ENCODE measurements around the gene RPS6KA2.

The RPS6KA2 gene

DNA sequence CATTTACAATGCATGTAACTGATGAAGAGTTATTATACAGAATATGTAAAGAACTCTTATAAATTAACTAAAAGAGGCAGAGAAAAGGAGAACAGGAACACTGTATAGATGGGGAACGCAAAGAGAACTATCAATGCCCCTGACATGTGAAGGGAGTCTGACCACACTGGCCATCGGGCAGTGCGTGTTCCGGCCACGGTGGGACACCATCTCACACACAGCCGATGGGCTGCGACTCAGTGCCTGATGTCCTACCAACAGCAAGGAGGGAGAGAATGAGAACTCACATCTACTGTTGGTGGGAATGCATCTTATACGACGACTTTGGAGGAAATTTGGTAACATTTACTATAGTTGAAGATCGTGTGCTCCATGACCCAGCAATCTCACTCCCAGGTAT, 25.1 kb downstream of the RPS6KA2 start:
- DNase-seq (ENCODE audit: low read depth, low spot score): no peak

DNA sequence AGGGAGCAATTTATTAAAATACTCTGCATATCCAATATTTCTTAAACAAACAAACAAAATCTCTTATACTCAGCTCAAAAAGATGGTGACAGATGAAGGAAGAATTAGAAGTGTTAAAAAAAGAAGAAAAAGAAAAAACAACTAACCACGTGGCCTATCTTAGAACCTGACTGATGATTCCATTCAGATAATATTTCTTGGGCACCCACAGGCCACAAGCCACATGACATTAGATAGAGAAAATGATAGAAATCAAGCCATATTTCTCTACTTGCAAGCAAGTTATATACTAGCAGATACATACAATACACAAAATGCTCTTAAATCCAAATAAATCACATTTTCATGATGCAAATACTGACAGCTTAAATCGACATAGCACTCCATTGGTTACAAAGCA, 26.1 kb downstream of the RPS6KA2 start:
- Histone ChIP-seq H3K4me3 (no peak overlapping the region), H3K27ac (no peak overlapping the region), H3K9ac (ENCODE audit: insufficient read length) (no peak overlapping the region), H3K36me3 (ENCODE audit: insufficient read depth, low read length) (no peaks in the 10 kb centered on the region), H3K9me3 (ENCODE audit: low read depth, low read length) (no peaks in the 10 kb centered on the region)
- DNase-seq (ENCODE audit: low read depth, low spot score): no peak
- TF ChIP-seq EZH2 (IDR thresholded peaks at IDR 0.05) (no peak), POLR2AphosphoS5 (IDR thresholded peaks at IDR 0.05; ENCODE audit: borderline replicate concordance, low read depth, low read length) (no peak), FOXP2 (optimal IDR thresholded peaks at IDR 0.05; ENCODE audit: control extremely low read depth, extremely low read length, insufficient read depth) (no peak)

More for the DNA sequence above, 25.1 kb downstream of the RPS6KA2 start:
- H3K4me3 ChIP-seq: no peak overlapping the region
- no peak overlapping the region for H3K9ac ChIP-seq (ENCODE audit: insufficient read length)
- no peaks in the 10 kb centered on the region for H3K36me3 ChIP-seq (ENCODE audit: insufficient read depth, low read length)
- no peak overlapping the region for H3K27ac ChIP-seq
- TF ChIP-seq FOXP2 (optimal IDR thresholded peaks at IDR 0.05; ENCODE audit: control extremely low read depth, extremely low read length, insufficient read depth) (no peak), POLR2AphosphoS5 (IDR thresholded peaks at IDR 0.05; ENCODE audit: borderline replicate concordance, low read depth, low read length) (no peak), EZH2 (IDR thresholded peaks at IDR 0.05) (no peak)
- no peaks in the 10 kb centered on the region for H3K9me3 ChIP-seq (ENCODE audit: low read depth, low read length)

DNA sequence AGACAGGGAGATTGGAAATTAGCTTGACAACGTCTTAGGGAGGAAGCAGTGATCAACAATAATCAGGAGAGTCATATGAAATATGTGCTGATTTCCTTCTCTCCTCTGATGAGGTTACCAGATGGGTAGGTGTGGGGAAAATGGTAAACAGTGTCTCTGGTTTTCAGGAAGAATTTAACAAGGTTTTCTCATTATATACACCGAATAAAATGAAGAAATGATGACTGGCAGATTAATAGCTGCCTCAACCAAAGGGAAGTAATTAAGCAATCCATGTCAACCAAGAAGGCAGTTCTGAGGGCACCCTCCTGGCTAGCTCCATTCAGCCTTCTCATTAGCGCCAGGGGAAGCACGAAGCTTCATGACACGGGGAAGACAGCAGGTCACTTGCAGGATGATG, 27.8 kb downstream of the RPS6KA2 start:
- H3K27ac ChIP-seq: no peak overlapping the region
- H3K4me3 ChIP-seq: no peak overlapping the region
- TF ChIP-seq EZH2 (IDR thresholded peaks at IDR 0.05) (no peak), POLR2AphosphoS5 (IDR thresholded peaks at IDR 0.05; ENCODE audit: borderline replicate concordance, low read depth, low read length) (no peak), FOXP2 (optimal IDR thresholded peaks at IDR 0.05; ENCODE audit: control extremely low read depth, extremely low read length, insufficient read depth) (no peak)
- DNase-seq (ENCODE audit: low read depth, low spot score): no peak
- no peaks in the 10 kb centered on the region for H3K9me3 ChIP-seq (ENCODE audit: low read depth, low read length)
- no peak overlapping the region for H3K9ac ChIP-seq (ENCODE audit: insufficient read length)
- H3K36me3 ChIP-seq (ENCODE audit: insufficient read depth, low read length): no peaks in the 10 kb centered on the region

DNA sequence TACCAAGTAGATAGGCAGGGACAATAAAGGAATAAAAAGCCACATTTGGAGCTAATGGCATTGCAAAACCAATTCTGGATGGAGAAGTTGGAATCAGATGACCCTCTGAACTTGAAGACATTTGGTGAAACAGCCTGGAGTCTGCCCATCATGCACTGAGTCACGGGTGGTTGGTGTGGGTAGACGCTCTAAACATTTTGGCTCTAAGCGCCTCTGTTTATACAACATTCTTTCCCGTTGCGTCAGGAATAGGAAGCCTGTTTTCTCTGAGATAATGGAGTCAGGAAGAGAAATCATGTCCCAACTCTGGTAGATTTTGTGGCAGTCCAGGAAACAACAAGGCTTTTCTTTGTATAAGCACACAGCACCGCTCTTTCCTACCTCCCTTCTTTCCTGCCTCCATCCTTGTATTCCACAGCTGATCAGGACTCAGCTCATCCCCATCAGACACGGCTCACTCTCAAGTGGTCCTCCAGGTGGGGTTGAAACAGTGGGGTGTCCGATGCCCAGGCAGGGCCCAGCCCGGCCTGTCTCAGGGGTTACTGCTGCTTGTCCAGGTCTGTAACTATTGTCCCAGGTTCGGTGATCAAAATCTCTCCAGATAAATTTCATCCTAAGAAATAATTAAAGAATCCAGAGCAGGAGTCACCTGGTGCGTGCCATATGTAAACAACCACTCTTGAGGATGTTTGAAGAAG, 28.5 kb downstream of the RPS6KA2 start:
- no peak for TF ChIP-seq EZH2 (IDR thresholded peaks at IDR 0.05)
- TF ChIP-seq POLR2AphosphoS5 (IDR thresholded peaks at IDR 0.05; ENCODE audit: borderline replicate concordance, low read depth, low read length): no peak
- TF ChIP-seq FOXP2 (optimal IDR thresholded peaks at IDR 0.05; ENCODE audit: control extremely low read depth, extremely low read length, insufficient read depth): no peak
- no peak overlapping the region for H3K4me3 ChIP-seq
- no peak for DNase-seq (ENCODE audit: low read depth, low spot score)
- H3K9ac ChIP-seq (ENCODE audit: insufficient read length): no peak overlapping the region
- H3K27ac ChIP-seq: no peak overlapping the region
- no peaks in the 10 kb centered on the region for H3K9me3 ChIP-seq (ENCODE audit: low read depth, low read length)
- no peaks in the 10 kb centered on the region for H3K36me3 ChIP-seq (ENCODE audit: insufficient read depth, low read length)

DNA sequence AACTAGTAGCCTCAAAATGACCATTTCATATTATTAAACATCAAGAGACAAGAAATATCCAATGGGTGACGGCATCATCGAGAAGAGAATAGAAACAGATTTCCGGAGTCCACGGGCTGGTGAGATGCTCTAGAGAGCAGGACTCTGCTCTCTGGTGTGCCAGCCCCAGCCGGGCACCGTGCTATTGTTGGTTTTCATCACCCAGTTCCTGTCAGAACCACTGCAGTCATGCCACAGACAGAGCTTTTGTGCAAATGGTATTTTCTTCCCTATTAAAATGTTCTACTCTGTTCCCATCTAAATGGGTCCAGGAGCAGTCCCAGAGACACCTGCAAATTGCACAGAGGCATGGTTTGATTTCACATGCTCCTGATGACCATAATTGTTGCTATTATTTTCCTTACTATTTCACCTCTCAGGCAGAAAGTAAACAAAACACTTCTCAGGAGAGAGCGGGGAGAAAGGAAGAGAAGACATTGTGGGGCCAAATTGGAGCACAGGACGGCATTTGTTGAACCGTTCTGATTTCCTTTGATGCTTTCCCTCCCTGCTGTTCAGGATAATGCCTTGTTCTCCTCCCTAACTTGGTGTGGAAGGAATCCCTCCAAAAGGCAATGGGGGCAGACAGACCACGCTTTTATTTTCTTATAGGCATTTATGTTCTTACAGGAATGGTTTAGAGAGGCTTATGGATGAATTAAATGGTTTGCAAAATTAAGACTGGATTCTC, 29.2 kb downstream of the RPS6KA2 start:
- H3K4me3 ChIP-seq: no peak overlapping the region
- no peak for TF ChIP-seq EZH2 (IDR thresholded peaks at IDR 0.05)
- no peak for TF ChIP-seq POLR2AphosphoS5 (IDR thresholded peaks at IDR 0.05; ENCODE audit: borderline replicate concordance, low read depth, low read length)
- TF ChIP-seq FOXP2 (optimal IDR thresholded peaks at IDR 0.05; ENCODE audit: control extremely low read depth, extremely low read length, insufficient read depth): no peak
- DNase-seq (ENCODE audit: low read depth, low spot score): no peak
- H3K9ac ChIP-seq (ENCODE audit: insufficient read length): no peak overlapping the region
- no peak overlapping the region for H3K27ac ChIP-seq
- H3K9me3 ChIP-seq (ENCODE audit: low read depth, low read length): no peaks in the 10 kb centered on the region
- no peaks in the 10 kb centered on the region for H3K36me3 ChIP-seq (ENCODE audit: insufficient read depth, low read length)

DNA sequence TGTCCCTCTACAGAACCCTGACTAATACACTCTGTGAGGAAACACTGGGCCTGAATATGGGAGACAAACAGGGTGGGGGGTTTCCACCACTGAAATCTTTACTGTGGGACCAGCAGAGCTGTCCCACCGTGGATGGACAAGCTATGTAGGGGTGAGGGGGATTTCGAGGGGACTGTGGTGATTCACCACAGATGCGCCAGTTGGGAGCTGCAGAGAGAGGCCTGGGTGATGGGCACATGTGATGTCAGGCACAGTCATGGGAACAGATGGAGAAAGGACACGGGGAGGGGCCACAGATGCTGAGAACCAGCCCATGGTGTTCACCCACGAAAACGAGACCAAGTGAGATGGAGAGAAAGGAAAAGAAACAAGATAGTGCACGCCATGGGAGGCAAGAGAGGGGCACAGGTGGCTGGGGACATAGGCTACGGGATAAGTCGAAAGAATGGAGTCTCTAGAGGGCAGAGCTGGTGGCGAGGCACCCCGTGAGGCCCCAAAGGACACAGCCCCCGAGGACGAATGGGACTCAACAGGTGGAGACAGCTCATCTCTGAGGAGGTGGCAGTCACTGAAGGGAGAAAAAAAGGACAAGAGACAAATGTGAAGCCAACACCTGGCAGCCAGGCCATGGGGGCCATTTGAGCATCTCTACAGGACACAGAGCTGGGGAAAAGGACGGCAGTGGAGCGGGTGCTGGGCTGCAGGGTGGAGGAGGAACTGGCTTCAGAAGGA, 30.1 kb downstream of the RPS6KA2 start:
- H3K36me3 ChIP-seq (ENCODE audit: insufficient read depth, low read length): no peaks in the 10 kb centered on the region
- H3K9ac ChIP-seq (ENCODE audit: insufficient read length): no peak overlapping the region
- no peak overlapping the region for H3K27ac ChIP-seq

DNA sequence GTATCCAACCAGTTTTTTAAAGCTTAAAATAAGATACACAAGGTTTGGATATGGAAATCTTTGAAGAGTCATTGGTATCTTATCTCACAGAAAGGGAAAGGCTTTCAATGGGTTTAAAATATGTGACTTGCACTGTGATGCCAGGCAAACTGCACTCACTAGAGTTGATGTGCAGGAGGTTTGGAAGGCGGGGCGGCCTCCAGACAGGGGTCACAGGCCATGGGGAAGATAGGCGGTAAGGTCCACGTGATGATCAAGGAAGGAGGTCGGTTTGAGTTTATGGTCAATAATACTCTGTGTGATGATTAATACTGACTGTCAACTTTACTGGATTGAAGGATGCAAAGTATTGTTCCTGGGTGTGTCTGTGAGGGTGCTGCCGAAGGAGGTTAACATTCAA, 31.1 kb downstream of the RPS6KA2 start:
- no peaks in the 10 kb centered on the region for H3K9me3 ChIP-seq (ENCODE audit: low read depth, low read length)
- TF ChIP-seq POLR2AphosphoS5 (IDR thresholded peaks at IDR 0.05; ENCODE audit: borderline replicate concordance, low read depth, low read length): no peak
- no peak for TF ChIP-seq FOXP2 (optimal IDR thresholded peaks at IDR 0.05; ENCODE audit: control extremely low read depth, extremely low read length, insufficient read depth)
- no peak for TF ChIP-seq EZH2 (IDR thresholded peaks at IDR 0.05)
- no peaks in the 10 kb centered on the region for H3K36me3 ChIP-seq (ENCODE audit: insufficient read depth, low read length)
- DNase-seq (ENCODE audit: low read depth, low spot score): no peak
- H3K9ac ChIP-seq (ENCODE audit: insufficient read length): no peak overlapping the region
- no peak overlapping the region for H3K27ac ChIP-seq
- H3K4me3 ChIP-seq: no peak overlapping the region

More for the DNA sequence above, 30.1 kb downstream of the RPS6KA2 start:
- Histone ChIP-seq H3K9me3 (ENCODE audit: low read depth, low read length) (no peaks in the 10 kb centered on the region), H3K4me3 (no peak overlapping the region)
- TF ChIP-seq POLR2AphosphoS5 (IDR thresholded peaks at IDR 0.05; ENCODE audit: borderline replicate concordance, low read depth, low read length): no peak
- TF ChIP-seq EZH2 (IDR thresholded peaks at IDR 0.05): no peak
- no peak for TF ChIP-seq FOXP2 (optimal IDR thresholded peaks at IDR 0.05; ENCODE audit: control extremely low read depth, extremely low read length, insufficient read depth)
- DNase-seq (ENCODE audit: low read depth, low spot score): no peak

All from SK-N-MC (cell line).